ENCODE results near the gene BCAS1. TPM values are rescaled to one million over a fixed set of nuclear protein-coding genes. Genes with fewer than 3 reads are reported as not detected.
A peak's percentile ranks its signal among the peaks of the same experiment; 100 is the strongest.

Gene BCAS1
- total RNA-seq, 5 donors from 2014 or later (not counting 1 experiment from before 2014, with no cell fraction given), result 0.26 to 0.76 (median 0.51) TPM; not detected in 1

DNA sequence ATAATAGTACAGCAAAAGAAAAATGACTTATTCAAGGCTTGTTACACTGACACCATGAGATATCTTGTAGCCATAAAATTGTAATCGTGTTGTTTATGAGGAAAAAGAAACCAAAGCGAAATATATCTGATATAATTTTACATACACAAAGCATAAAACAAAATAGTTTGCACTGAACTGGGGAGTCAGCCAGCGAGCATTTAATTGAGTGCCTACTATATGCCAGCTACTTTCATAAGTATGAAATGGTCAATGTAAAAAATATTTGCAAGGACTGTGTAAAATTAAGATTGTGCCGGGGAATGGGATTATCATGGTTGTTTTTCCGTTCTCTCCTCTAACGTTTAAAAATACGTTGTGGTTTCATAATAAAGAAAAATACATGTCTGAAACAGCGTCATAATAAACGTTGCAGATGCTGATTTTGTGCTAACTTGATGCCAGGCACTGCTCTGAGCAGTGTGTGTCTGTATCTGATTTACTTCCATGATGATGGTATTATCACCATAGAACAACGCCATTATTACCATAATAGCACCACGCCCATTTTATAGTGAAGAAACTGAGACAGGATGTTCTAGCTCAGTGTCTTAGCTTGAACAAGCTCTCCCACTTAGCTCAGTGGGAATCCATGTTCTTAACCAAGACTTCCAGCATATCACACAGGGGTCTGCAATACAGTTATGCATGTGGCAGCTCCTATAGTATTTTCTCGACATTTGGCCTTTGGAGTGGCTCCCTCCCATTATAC lies 144.6 kb downstream of the BCAS1 start:
- Histone ChIP-seq H3K4me1 (ENCODE audit: control insufficient read depth in 1 of 2, extremely low read depth in 1 of 2, insufficient read depth in 2 of 2, low read length in 2 of 2) (no peaks in the 10 kb centered on the region), H3K27ac (ENCODE audit: low read length) (no peak overlapping the region), H3K36me3 (ENCODE audit: control insufficient read depth in 2 of 2, extremely low read depth in 1 of 2, insufficient read depth in 1 of 2, low read length in 1 of 2) (no peaks in the 10 kb centered on the region), H3K27me3 (replicated peaks in 1 of 2; ENCODE audit: control insufficient read depth in 2 of 2, extremely low read depth in 1 of 2, insufficient read depth in 2 of 2, low read length in 1 of 2) (no peaks in the 10 kb centered on the region), H3K4me3 (ENCODE audit: control insufficient read depth in 1 of 2, extremely low read depth in 1 of 2, low read length in 1 of 2) (no peak overlapping the region), H3K9me3 (no peaks in the 10 kb centered on the region)
- ChIA-PET POLR2A (interaction anchor here in 1 of 2 donors (0.6 kb wide), 1 partner anchor 48 kb away, joined by 3 read pairs; no protein-coding TSS in a partner anchor), CTCF (interaction anchor here (0.6 to 1.5 kb wide), 3 partner anchors 8 to 346 kb away, joined by 3 to 4 read pairs (median 3); no protein-coding TSS in a partner anchor)
- ATAC-seq (replicated peaks in 1 of 4), result no peak
- Mint-ChIP-seq H3K4me3 (no peak overlapping the region), H3K27ac (peak overlapping the region in 1 of 2 donors; percentile 38), H3K27me3 (no peaks in the 10 kb centered on the region), H3K9me3 (no peaks in the 10 kb centered on the region), H3K4me1 (peaks cover 21 to 26% (median 22%) of the 10 kb centered on the region in 3 donors), H3K36me3 (no peaks in the 10 kb centered on the region)
- WGBS (ENCODE audit: insufficient coverage), result no CpG with 5 or more reads among the region's 12 CpGs
- no peak for DNase-seq

DNA sequence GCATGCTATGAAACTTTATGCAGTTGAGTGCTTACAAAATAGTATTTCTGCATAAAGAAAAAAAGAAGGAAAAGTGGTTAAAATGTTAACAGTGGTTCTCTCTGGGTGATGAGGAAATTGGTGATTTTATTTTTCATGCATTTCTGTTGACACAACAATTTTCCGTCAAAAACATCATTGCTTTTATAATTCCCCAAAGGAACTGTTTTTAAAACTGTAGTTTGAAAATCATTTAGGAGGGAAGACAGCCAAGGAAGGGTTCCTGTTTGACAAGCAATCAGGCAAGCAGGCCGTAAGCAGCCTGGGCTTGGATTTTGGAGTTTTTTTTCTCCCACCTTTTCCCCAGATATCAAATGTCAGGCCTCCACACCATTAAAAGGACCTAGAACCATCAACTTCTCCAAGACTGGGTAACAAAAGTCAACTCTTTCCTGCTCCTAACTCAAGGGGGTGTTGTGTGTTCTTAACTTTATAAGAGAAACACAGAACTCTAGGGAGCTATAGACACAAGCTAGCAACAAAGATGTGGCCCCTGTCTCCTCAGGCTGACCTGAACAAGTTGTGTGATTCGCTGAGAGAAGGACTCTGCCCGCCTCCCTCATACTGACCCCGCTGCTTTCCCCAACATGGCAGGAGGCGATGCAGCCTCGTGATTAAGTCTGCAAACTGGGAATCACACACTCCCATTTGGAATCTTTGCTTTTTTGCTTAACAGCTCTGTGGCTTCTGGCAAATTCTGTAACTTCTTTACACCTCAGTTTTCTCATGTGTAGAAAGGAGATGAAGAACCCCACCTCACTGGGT lies 146.6 kb downstream of the BCAS1 start:
- H3K36me3 Mint-ChIP-seq, result no peaks in the 10 kb centered on the region
- H3K9me3 Mint-ChIP-seq, result no peaks in the 10 kb centered on the region
- peaks cover 13 to 19% (median 16%) of the 10 kb centered on the region in 3 donors for H3K4me1 Mint-ChIP-seq
- no peaks in the 10 kb centered on the region for H3K27me3 ChIP-seq (replicated peaks in 1 of 2; ENCODE audit: control insufficient read depth in 2 of 2, extremely low read depth in 1 of 2, insufficient read depth in 2 of 2, low read length in 1 of 2)
- H3K4me3 Mint-ChIP-seq, result no peak overlapping the region
- no peak for DNase-seq
- ChIA-PET CTCF (interaction anchor here in 1 of 2 donors (0.6 kb wide), 1 partner anchor 497 kb away, joined by 3 read pairs; no protein-coding TSS in a partner anchor), POLR2A (interaction anchor here in 1 of 2 donors (0.7 kb wide), 1 partner anchor 950 kb away, joined by 3 read pairs; no protein-coding TSS in a partner anchor)
- WGBS (ENCODE audit: insufficient coverage), result 100% methylated on average over 3 of the region's 7 CpGs
- no peak for ATAC-seq (replicated peaks in 1 of 4)
- no peak overlapping the region for H3K27ac Mint-ChIP-seq
- no peak overlapping the region for H3K4me3 ChIP-seq (ENCODE audit: control insufficient read depth in 1 of 2, extremely low read depth in 1 of 2, low read length in 1 of 2)
- H3K27ac ChIP-seq (ENCODE audit: low read length), result no peak overlapping the region
- no peaks in the 10 kb centered on the region for H3K4me1 ChIP-seq (ENCODE audit: control insufficient read depth in 1 of 2, extremely low read depth in 1 of 2, insufficient read depth in 2 of 2, low read length in 2 of 2)
- H3K27me3 Mint-ChIP-seq, result no peaks in the 10 kb centered on the region
- H3K36me3 ChIP-seq (ENCODE audit: control insufficient read depth in 2 of 2, extremely low read depth in 1 of 2, insufficient read depth in 1 of 2, low read length in 1 of 2), result no peaks in the 10 kb centered on the region
- H3K9me3 ChIP-seq, result no peaks in the 10 kb centered on the region

DNA sequence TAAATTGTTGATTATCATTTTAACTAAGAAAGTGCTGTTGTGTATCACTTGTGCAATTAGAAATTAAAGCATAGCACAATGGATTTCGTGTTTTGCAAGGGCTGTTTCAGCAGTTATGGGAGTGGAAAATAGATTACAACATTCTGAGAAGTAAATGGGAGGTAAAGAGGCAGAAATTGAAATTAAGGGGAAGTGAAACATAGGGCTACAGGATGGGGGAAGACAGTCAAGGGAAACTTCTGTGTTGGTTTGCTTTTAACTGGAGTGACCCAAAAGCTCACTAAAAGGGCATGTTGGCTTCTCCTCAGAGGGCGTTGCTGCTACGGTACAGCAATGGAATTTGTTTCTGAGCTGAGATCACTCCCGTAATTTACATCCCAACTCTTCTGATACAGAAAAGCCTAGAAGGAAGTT lies 147.5 kb downstream of the BCAS1 start:
- no peaks in the 10 kb centered on the region for H3K4me1 ChIP-seq (ENCODE audit: control insufficient read depth in 1 of 2, extremely low read depth in 1 of 2, insufficient read depth in 2 of 2, low read length in 2 of 2)

GRCh38 chr20:53921443-53921973 lies 148.9 kb downstream of the BCAS1 start:
- Histone ChIP-seq H3K4me3 (ENCODE audit: control insufficient read depth in 1 of 2, extremely low read depth in 1 of 2, low read length in 1 of 2) (no peak overlapping the region), H3K27ac (ENCODE audit: low read length) (no peak overlapping the region), H3K9me3 (no peaks in the 10 kb centered on the region), H3K27me3 (replicated peaks in 1 of 2; ENCODE audit: control insufficient read depth in 2 of 2, extremely low read depth in 1 of 2, insufficient read depth in 2 of 2, low read length in 1 of 2) (no peaks in the 10 kb centered on the region), H3K4me1 (ENCODE audit: control insufficient read depth in 1 of 2, extremely low read depth in 1 of 2, insufficient read depth in 2 of 2, low read length in 2 of 2) (no peaks in the 10 kb centered on the region), H3K36me3 (ENCODE audit: control insufficient read depth in 2 of 2, extremely low read depth in 1 of 2, insufficient read depth in 1 of 2, low read length in 1 of 2) (no peaks in the 10 kb centered on the region)
- CTCF ChIA-PET, result no interaction called here
- H3K4me1 Mint-ChIP-seq, result peaks cover 7 to 17% (median 15%) of the 10 kb centered on the region in 3 donors
- H3K27me3 Mint-ChIP-seq, result no peaks in the 10 kb centered on the region
- no peak for DNase-seq
- WGBS (ENCODE audit: insufficient coverage), result 99% methylated on average over 7 of the region's 12 CpGs
- H3K27ac Mint-ChIP-seq, result no peak overlapping the region
- no peak for ATAC-seq (replicated peaks in 1 of 4)
- H3K9me3 Mint-ChIP-seq, result no peaks in the 10 kb centered on the region
- no peak overlapping the region for H3K4me3 Mint-ChIP-seq
- POLR2A ChIA-PET, result interaction anchor here in 1 of 2 donors (0.7 kb wide), 1 partner anchor 11 kb away, joined by 3 read pairs; no protein-coding TSS in a partner anchor
- H3K36me3 Mint-ChIP-seq, result no peaks in the 10 kb centered on the region

More for the DNA sequence above, 147.5 kb downstream of the BCAS1 start:
- Histone ChIP-seq H3K27me3 (replicated peaks in 1 of 2; ENCODE audit: control insufficient read depth in 2 of 2, extremely low read depth in 1 of 2, insufficient read depth in 2 of 2, low read length in 1 of 2) (no peaks in the 10 kb centered on the region), H3K27ac (ENCODE audit: low read length) (no peak overlapping the region), H3K36me3 (ENCODE audit: control insufficient read depth in 2 of 2, extremely low read depth in 1 of 2, insufficient read depth in 1 of 2, low read length in 1 of 2) (no peaks in the 10 kb centered on the region), H3K9me3 (no peaks in the 10 kb centered on the region), H3K4me3 (ENCODE audit: control insufficient read depth in 1 of 2, extremely low read depth in 1 of 2, low read length in 1 of 2) (no peak overlapping the region)
- Mint-ChIP-seq H3K27me3 (no peaks in the 10 kb centered on the region), H3K27ac (no peak overlapping the region), H3K4me1 (peaks cover 13 to 19% (median 16%) of the 10 kb centered on the region in 3 donors), H3K9me3 (no peaks in the 10 kb centered on the region), H3K36me3 (no peaks in the 10 kb centered on the region), H3K4me3 (no peak overlapping the region)
- 50% methylated on average over 1 of the region's 4 CpGs for WGBS (ENCODE audit: insufficient coverage)
- no peak for ATAC-seq (replicated peaks in 1 of 4)
- CTCF ChIA-PET, result interaction anchor here in 1 of 2 donors (0.6 kb wide), 1 partner anchor 496 kb away, joined by 3 read pairs; no protein-coding TSS in a partner anchor
- no peak for DNase-seq
- POLR2A ChIA-PET, result no interaction called here

- Mint-ChIP-seq H3K4me1 (peaks cover 5 to 14% (median 12%) of the 10 kb centered on the region in 3 donors), H3K27ac (no peak overlapping the region), H3K36me3 (no peaks in the 10 kb centered on the region), H3K27me3 (no peaks in the 10 kb centered on the region), H3K4me3 (no peak overlapping the region), H3K9me3 (no peaks in the 10 kb centered on the region)
- no peak for DNase-seq
- Histone ChIP-seq H3K36me3 (ENCODE audit: control insufficient read depth in 2 of 2, extremely low read depth in 1 of 2, insufficient read depth in 1 of 2, low read length in 1 of 2) (no peaks in the 10 kb centered on the region), H3K27ac (ENCODE audit: low read length) (no peak overlapping the region), H3K4me1 (ENCODE audit: control insufficient read depth in 1 of 2, extremely low read depth in 1 of 2, insufficient read depth in 2 of 2, low read length in 2 of 2) (peaks cover 0 to 7% of the 10 kb centered on the region in 2 experiments), H3K9me3 (no peaks in the 10 kb centered on the region), H3K4me3 (ENCODE audit: control insufficient read depth in 1 of 2, extremely low read depth in 1 of 2, low read length in 1 of 2) (no peak overlapping the region), H3K27me3 (replicated peaks in 1 of 2; ENCODE audit: control insufficient read depth in 2 of 2, extremely low read depth in 1 of 2, insufficient read depth in 2 of 2, low read length in 1 of 2) (no peaks in the 10 kb centered on the region)
- no peak for ATAC-seq (replicated peaks in 1 of 4)
- CTCF ChIA-PET, result no interaction called here
- POLR2A ChIA-PET, result interaction anchor here in 1 of 2 donors (0.7 kb wide), 1 partner anchor 11 kb away, joined by 3 read pairs; no protein-coding TSS in a partner anchor
- WGBS (ENCODE audit: insufficient coverage), result 91% methylated on average over 5 of the region's 12 CpGs
Measured at GRCh38 chr20:53920647-53921245, 149.6 kb downstream of the BCAS1 start.

GRCh38 chr20:53919886-53920285 lies 150.5 kb downstream of the BCAS1 start:
- POLR2A ChIA-PET, result interaction anchor here (0.5 kb wide), 3 partner anchors 16 to 36 kb away, joined by 3 to 6 read pairs (median 3); no protein-coding TSS in a partner anchor

More at GRCh38 chr20:53919886-53920285, 150.5 kb downstream of the BCAS1 start:
- no peak overlapping the region for H3K27ac ChIP-seq (ENCODE audit: low read length)
- DNase-seq, result no peak
- ATAC-seq (replicated peaks in 1 of 4), result no peak
- H3K36me3 ChIP-seq (ENCODE audit: control insufficient read depth in 2 of 2, extremely low read depth in 1 of 2, insufficient read depth in 1 of 2, low read length in 1 of 2), result no peaks in the 10 kb centered on the region
- Mint-ChIP-seq H3K27ac (no peak overlapping the region), H3K4me3 (no peak overlapping the region), H3K36me3 (no peaks in the 10 kb centered on the region), H3K27me3 (no peaks in the 10 kb centered on the region), H3K4me1 (peaks cover 12 to 21% (median 15%) of the 10 kb centered on the region in 3 donors), H3K9me3 (no peaks in the 10 kb centered on the region)
- peaks cover 2 to 15% of the 10 kb centered on the region in 2 experiments for H3K4me1 ChIP-seq (ENCODE audit: control insufficient read depth in 1 of 2, extremely low read depth in 1 of 2, insufficient read depth in 2 of 2, low read length in 2 of 2)
- CTCF ChIA-PET, result no interaction called here
- no peak overlapping the region for H3K4me3 ChIP-seq (ENCODE audit: control insufficient read depth in 1 of 2, extremely low read depth in 1 of 2, low read length in 1 of 2)
- no peaks in the 10 kb centered on the region for H3K27me3 ChIP-seq (replicated peaks in 1 of 2; ENCODE audit: control insufficient read depth in 2 of 2, extremely low read depth in 1 of 2, insufficient read depth in 2 of 2, low read length in 1 of 2)
- no peaks in the 10 kb centered on the region for H3K9me3 ChIP-seq
- 97% methylated on average over 9 of the region's 10 CpGs for WGBS (ENCODE audit: insufficient coverage)

Measured in T-cell (primary cell).